K562 (cell line): Measurements from ENCODE around the gene FARP2. TPM values are rescaled to one million over a fixed set of nuclear protein-coding genes. Genes with fewer than 3 reads are reported as not detected.
A peak's percentile ranks its signal among the peaks of the same experiment; 100 is the strongest.

Experiments used
- ADNP ChIP-seq: fragments of 200-800 bp; sonication (Bioruptor generic); IDR thresholded peaks from 2 replicates; pipeline ENCODE4 v1.6.1; 2016; ENCODE audit warnings: missing genetic modification characterization, missing compliant biosample characterization
- CBFB ChIP-seq: sonication (generic); formaldehyde crosslinking; IDR thresholded peaks from 2 replicates; pipeline ENCODE4 v1.4.0; 2020; ENCODE audit warnings: mild to moderate bottlenecking, missing genetic modification reagents
- ESRRA ChIP-seq: fragments of 450-650 bp; IDR thresholded peaks from 2 replicates; pipeline ENCODE4 v1.6.1; 2014; ENCODE audit warnings: low read depth, mild to moderate bottlenecking, moderate library complexity, borderline replicate concordance
- NELFE ChIP-seq: IDR thresholded peaks from 2 replicates; pipeline ENCODE4 v1.6.1; 2011; ENCODE audit warnings: mild to moderate bottlenecking; ENCODE audit not compliant: insufficient read depth, insufficient read length
- SIX5 ChIP-seq, 2 experiments: IDR thresholded peaks; 2 replicates each; pipeline ENCODE4 v1.6.1; 2011; ENCODE audit warnings: low read length in 2 of 2, borderline replicate concordance in 1 of 2, low read depth in 1 of 2, mild to moderate bottlenecking in 1 of 2, moderate library complexity in 1 of 2; ENCODE audit not compliant: insufficient read depth in 1 of 2
- SMARCA5 ChIP-seq: fragments of 450-650 bp; IDR thresholded peaks from 2 replicates; pipeline ENCODE4 v1.6.1; 2016
- SREBF1 ChIP-seq: fragments of 150-350 bp; IDR thresholded peaks from 2 replicates; pipeline ENCODE4 v1.6.1; 2014; ENCODE audit warnings: antibody characterized with exemption, low read depth, low read length, borderline replicate concordance
- STAT5B ChIP-seq: fragments of 250-450 bp; sonication (Bioruptor Pico); IDR thresholded peaks from 2 replicates; pipeline ENCODE4 v1.8.0; 2021; ENCODE audit warnings: mild to moderate bottlenecking, inconsistent platforms
- TRIM24 ChIP-seq, 2 experiments: fragments of 450-650 bp; IDR thresholded peaks; 2 replicates each; pipeline ENCODE4 v1.6.1; 2016
- TSC22D4 ChIP-seq: fragments of 450-650 bp; IDR thresholded peaks from 2 replicates; pipeline ENCODE4 v1.6.1; 2016; ENCODE audit warnings: missing genetic modification characterization, missing biosample characterization, control low read depth
- ZNF133 ChIP-seq: fragments of 250-450 bp; sonication (Bioruptor Pico); IDR thresholded peaks from 2 replicates; pipeline ENCODE4 v1.4.0; 2020; ENCODE audit warnings: mild to moderate bottlenecking
- ZNF143 ChIP-seq: sonication (generic); formaldehyde crosslinking; IDR thresholded peaks from 2 replicates; pipeline ENCODE4 v1.9.0; 2022; ENCODE audit warnings: mild to moderate bottlenecking, missing genetic modification reagents
- ZNF507 ChIP-seq: conservative IDR thresholded peaks from 2 replicates; pipeline ENCODE4 v1.6.1; 2017; ENCODE audit warnings: missing genetic modification characterization, missing compliant biosample characterization
- ZNF75A ChIP-seq: fragments of 450-650 bp; formaldehyde crosslinking; IDR thresholded peaks from 2 replicates; pipeline ENCODE4 v1.4.0; 2020; ENCODE audit warnings: mild to moderate bottlenecking
- polyA plus RNA-seq, 8 experiments: library from polyadenylated mRNA; depleted of rRNA in 4 of 8; stranded (reverse) in 5 of 8; unstranded in 3 of 8; fragments of >200 nt; fragmentation: Nextera tagmentation in 2 of 8; fragmentation: Illumina TruSeq in 1 of 8; extraction: Ambion mirVana in 2 of 8; extraction: Trizol in 1 of 8; gene quantifications; 2 replicates each; pipeline versions ENCODE4 v1.2.1 to v1.2.3, GENCODE V29; 2011 to 2014; ENCODE audit warnings: inconsistent platforms in 1 of 8, missing spikeins in 1 of 8
- total RNA-seq, 7 experiments: library from RNA; depleted of rRNA in 6 of 7; stranded (reverse); fragments of >200 nt in 6 of 7; fragmentation: Illumina TruSeq in 2 of 7; extraction: Trizol in 2 of 7; gene quantifications; 2 replicates each; pipeline versions ENCODE4 v1.2.1 to v1.2.3, GENCODE V29; 2011 to 2021; ENCODE audit warnings: low replicate concordance in 1 of 7
- TF ChIP-seq, protein P1 (sequence below): fragments of 250-450 bp; sonication (Bioruptor Pico); IDR thresholded peaks from 2 replicates; pipeline ENCODE4 v1.8.0; 2022; ENCODE audit warnings: inconsistent platforms

The FARP2 gene
- total and polyA plus RNA-seq, 9 of the 15 experiments (the other 6 are each of a cell fraction or from before 2014, with no cell fraction given), result 4.1 to 38.1 (median 21.1) TPM

DNA sequence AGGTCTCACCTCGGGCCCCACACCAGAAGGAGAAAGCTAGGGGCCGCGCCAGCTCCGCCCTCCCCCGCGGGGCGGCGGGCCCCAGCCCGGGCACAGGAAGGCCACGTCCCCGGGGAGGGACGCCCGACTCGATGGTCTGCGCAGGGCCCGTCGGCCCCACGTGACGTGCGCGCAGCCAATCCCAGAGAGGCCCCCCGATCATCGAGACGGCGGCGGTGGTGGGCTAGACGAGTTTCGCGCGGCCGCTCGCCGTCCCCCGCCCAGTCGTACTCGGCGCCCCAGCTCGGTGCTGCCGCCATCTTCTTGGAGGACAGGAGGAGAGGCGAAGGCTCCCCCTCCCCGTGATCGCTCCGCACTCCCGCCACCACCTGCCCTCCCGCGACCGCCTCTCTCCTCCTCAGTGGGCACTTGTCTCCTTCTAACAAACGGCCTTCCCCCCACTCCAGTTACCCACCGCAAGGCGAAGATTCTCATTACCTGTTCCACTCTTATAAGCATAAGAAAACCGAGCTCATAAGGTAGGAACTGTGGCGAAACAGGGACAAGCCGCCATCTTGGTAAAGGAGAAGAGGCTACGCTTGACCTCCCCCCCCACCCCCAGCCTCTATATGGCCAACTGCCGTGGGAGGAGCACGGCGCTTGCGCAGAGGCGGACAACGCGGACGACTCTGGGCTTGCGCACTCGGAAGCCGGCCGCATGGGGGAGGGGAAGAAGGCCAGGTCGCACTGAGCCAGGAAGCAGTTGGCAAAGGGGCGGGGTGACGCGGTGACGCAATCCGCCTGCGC is 40.8 kb upstream of the FARP2 start, which contains the start of gene HDLBP (continued):
- peak; percentile 43; the same call in 1 of the 2 replicates for TF ChIP-seq SMARCA5
- no peak for TF ChIP-seq ZNF507 (tag)
- no peak for TF ChIP-seq STAT5B (CRISPR knock-in tag)
- no peak for TF ChIP-seq CBFB
- TF ChIP-seq, protein P1, sequence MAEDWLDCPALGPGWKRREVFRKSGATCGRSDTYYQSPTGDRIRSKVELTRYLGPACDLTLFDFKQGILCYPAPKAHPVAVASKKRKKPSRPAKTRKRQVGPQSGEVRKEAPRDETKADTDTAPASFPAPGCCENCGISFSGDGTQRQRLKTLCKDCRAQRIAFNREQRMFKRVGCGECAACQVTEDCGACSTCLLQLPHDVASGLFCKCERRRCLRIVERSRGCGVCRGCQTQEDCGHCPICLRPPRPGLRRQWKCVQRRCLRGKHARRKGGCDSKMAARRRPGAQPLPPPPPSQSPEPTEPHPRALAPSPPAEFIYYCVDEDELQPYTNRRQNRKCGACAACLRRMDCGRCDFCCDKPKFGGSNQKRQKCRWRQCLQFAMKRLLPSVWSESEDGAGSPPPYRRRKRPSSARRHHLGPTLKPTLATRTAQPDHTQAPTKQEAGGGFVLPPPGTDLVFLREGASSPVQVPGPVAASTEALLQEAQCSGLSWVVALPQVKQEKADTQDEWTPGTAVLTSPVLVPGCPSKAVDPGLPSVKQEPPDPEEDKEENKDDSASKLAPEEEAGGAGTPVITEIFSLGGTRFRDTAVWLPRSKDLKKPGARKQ (CRISPR knock-in tag), result no peak
- TF ChIP-seq ESRRA, result no peak
- no peak for TF ChIP-seq SREBF1
- TF ChIP-seq SIX5 (IDR thresholded peaks at IDR 0.05; ENCODE audit: borderline replicate concordance in 1 of 2, insufficient read depth in 1 of 2, low read depth in 1 of 2, low read length in 2 of 2), result peak in 1 of 2 experiments; percentile 32; a peak in 2 of 4 replicates
- TF ChIP-seq TRIM24 (IDR thresholded peaks at IDR 0.05), result no peak
- no peak for TF ChIP-seq TSC22D4 (tag)
- TF ChIP-seq ZNF143 (CRISPR knock-in tag), result no peak
- TF ChIP-seq ZNF75A (CRISPR knock-in tag), result no peak
- TF ChIP-seq NELFE, result no peak
- no peak for TF ChIP-seq ADNP (tag)
- TF ChIP-seq ZNF133 (CRISPR knock-in tag), result no peak
